Pancreas (tissue), 10 donors: ENCODE results near the gene HCRTR2. TPM values are rescaled to one million over a fixed set of nuclear protein-coding genes. Genes with fewer than 3 reads are reported as not detected.
"Not testable (repeated sequence)": the region's sequence is repeated elsewhere in the genome, so short reads cannot be mapped to it uniquely, and the experiment has no call there.

Experiments used
- ATAC-seq, 4 donors: fragments of 200-7000 bp; cut with Tn5 transposase; one replicate each; pipeline versions ENCODE4 v1.8.0 to v1.9.1; 2020; ENCODE audit warnings: mild to moderate bottlenecking in 4 of 4, moderate library complexity in 4 of 4
- DNase-seq, 6 donors: peaks; one replicate each; pipeline ENCODE4 v3.0.0-alpha.2; 2020
- FAIRE-seq: peaks from 2 replicates; lab custom pipeline; 2012; peaks lifted over from hg19 to GRCh38; lab: Jason Lieb, UNC
- H3K27ac ChIP-seq, 4 donors: fragments of 200-600 bp; sonication (generic); 1 replicate in 3 of 4; 2 replicates in 1 of 4; pipeline versions ENCODE4 v1.5.0 to v1.8.0; 2020
- H3K27me3 ChIP-seq, 4 donors: fragments of 200-600 bp; one replicate each; pipeline ENCODE4 v1.8.0; 2021
- H3K36me3 ChIP-seq, 3 donors: fragments of 200-600 bp; sonication (generic) in 1 of 3; one replicate each; pipeline versions ENCODE4 v1.5.0 to v1.8.0; 2020 to 2021
- H3K4me1 ChIP-seq, 3 donors: fragments of 200-600 bp; one replicate each; pipeline ENCODE4 v1.8.0; 2021
- H3K4me3 ChIP-seq, 4 donors: fragments of 200-600 bp; sonication (generic) in 2 of 4; one replicate each; pipeline versions ENCODE4 v1.5.0 to v1.8.0; 2020 to 2021
- H3K9me3 ChIP-seq, 4 donors: fragments of 200-600 bp; one replicate each; pipeline ENCODE4 v1.8.0; 2021
- WGBS, 2 donors: extraction: QIAGEN DNeasy Blood & Tissue Kit; methylation state at CpG; one replicate each; pipeline ENCODE4 v1.1.7; 2013; 5-methylcytosine and 5-hydroxymethylcytosine counted together
- intact Hi-C, 3 donors: fragments of 100-400 bp; cut with DNase I; formaldehyde crosslinking; loops; one replicate each; pipeline versions ENCODE4 v1.11.1 to v1.14.2; 2022
- polyA plus RNA-seq, 2 donors: library from polyadenylated mRNA; stranded (reverse); fragments of 200-250 nt; gene quantifications; one replicate each; pipeline ENCODE4 v1.2.3, GENCODE V29; 2013
- total RNA-seq, 6 donors: library from RNA; stranded (reverse); fragmentation: NEBNext Ultra II Directional in 4 of 6; extraction: Animal tissue kit (Norgen Biotek cat#: 25700) in 4 of 6; gene quantifications; one replicate each; pipeline versions ENCODE4 v1.2.1 to v1.2.4, GENCODE V29; 2021 to 2023
- TF ChIP-seq, protein P1 (sequence below), 4 donors: fragments of 200-600 bp; sonication (generic) in 3 of 4; IDR thresholded peaks; one replicate each; pipeline versions ENCODE4 v1.5.0 to v1.8.0; 2021; ENCODE audit warnings: antibody characterized with exemption in 4 of 4
- donor health status: healthy with polysubstance abuse.
- donor health status: DM: no; HTN: no; CAD: no; lungs with moderate emphysema.
- donor health status: DM: no; HTN: no; CAD: no.
- donor health status: control.
- donor health status: control.
- donor health status: Bipolar disorder and iron deficiency.
- donor health status: DM: yes; HTN: yes; CAD: no.
- donor health status: DM: no; HTN: no; CAD: no.
- donor health status: DM: no; HTN: no; CAD: no.
- donor health status: DM: yes; HTN: yes; CAD: no.

Gene HCRTR2
- total and polyA plus RNA-seq, 8 donors = not detected

DNA sequence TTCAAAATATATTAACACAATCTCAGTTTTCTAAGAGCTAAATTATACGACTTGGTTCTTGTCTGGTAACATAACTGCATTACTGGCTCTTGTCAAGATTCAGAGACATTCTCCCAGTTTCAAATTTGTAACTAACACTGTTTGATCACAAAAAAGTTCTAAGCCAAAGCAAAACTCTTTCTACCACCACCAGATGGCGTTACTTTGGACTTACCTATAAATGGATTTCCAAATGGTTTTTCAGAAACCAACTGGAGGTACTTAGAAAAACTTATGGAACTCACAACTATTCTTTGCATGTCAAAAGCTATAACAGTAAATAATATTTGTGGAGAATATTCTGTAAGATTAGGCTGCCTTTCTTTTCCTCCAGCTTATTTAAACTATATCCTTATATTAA is 118.8 kb downstream of the HCRTR2 start:
- Histone ChIP-seq H3K9me3 (no peaks in the 10 kb centered on the region), H3K27me3 (no peaks in the 10 kb centered on the region), H3K36me3 (no peaks in the 10 kb centered on the region), H3K4me1 (no peaks in the 10 kb centered on the region), H3K4me3 (no peak overlapping the region), H3K27ac (no peak overlapping the region)
- 18 to 48% methylated on average over 2 of the region's 2 CpGs for WGBS, 2 donors
- TF ChIP-seq, protein P1, sequence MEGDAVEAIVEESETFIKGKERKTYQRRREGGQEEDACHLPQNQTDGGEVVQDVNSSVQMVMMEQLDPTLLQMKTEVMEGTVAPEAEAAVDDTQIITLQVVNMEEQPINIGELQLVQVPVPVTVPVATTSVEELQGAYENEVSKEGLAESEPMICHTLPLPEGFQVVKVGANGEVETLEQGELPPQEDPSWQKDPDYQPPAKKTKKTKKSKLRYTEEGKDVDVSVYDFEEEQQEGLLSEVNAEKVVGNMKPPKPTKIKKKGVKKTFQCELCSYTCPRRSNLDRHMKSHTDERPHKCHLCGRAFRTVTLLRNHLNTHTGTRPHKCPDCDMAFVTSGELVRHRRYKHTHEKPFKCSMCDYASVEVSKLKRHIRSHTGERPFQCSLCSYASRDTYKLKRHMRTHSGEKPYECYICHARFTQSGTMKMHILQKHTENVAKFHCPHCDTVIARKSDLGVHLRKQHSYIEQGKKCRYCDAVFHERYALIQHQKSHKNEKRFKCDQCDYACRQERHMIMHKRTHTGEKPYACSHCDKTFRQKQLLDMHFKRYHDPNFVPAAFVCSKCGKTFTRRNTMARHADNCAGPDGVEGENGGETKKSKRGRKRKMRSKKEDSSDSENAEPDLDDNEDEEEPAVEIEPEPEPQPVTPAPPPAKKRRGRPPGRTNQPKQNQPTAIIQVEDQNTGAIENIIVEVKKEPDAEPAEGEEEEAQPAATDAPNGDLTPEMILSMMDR (IDR thresholded peaks at IDR 0.05) = no peak
- DNase-seq = no peak
- ATAC-seq = no peak
- FAIRE-seq = no peak
- intact Hi-C loops = no loop called here

DNA sequence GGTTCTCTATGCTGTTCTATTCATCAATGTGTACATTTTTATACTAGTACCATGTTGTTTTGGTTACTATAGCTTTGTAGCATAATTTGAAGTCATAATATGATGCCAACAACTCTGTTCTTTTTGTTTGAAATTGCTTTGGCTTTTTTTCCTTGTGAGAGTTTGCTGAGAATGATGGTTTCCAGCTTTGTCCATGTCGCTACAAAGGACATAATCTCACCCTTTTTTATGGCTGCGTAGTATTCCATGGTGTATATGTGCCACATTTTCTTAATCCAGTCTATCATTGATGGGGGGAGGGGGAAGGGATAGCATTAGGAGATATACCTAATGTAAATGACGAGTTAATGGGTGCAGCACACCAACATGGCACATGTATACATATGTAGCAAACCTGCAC is 122.9 kb downstream of the HCRTR2 start:
- H3K27ac ChIP-seq, H3K27me3 ChIP-seq, H3K36me3 ChIP-seq, FAIRE-seq, ATAC-seq, H3K4me1 ChIP-seq, H3K9me3 ChIP-seq, intact Hi-C loops, DNase-seq, H3K4me3 ChIP-seq: not testable (repeated sequence)
- 89 to 93% methylated on average over 3 of the region's 3 CpGs for WGBS, 2 donors

DNA sequence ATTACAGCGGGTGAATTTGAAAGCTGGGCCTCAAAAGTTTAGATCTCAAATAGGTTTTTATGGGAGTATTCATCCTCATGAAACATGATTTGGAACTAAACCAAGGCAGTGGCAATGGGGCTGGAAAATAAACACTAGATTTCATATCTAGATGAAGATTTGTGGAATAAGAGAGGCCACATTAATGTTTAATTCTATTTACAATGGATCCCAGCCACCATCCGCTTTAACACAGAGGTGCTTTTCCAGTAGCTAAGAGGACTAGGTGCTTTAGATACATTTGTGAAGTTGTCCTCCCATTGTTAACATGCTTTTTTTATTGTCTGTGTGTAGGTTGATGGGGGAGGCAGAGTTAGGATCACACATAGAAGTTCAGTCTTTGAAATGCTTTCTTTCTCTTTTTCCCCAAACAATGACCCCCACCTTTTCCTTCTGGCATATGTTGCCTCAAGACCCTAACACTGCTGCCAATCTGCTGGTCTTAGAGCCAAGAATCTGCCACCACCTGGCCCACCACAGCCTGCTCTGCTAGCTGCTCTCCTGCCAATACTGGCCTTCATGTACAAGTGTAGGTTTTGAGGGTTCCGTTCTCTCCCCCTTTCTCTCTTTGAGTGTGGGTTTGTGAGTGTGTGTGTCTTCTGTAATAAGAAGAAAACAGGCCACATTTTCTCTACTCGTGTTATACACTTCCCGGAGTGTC is 125.1 kb downstream of the HCRTR2 start:
- TF ChIP-seq, protein P1 (IDR thresholded peaks at IDR 0.05) = no peak
- ATAC-seq (no peak), FAIRE-seq (no peak), DNase-seq (peak in 1 of 6 donors; percentile 9)
- no peaks in the 10 kb centered on the region for H3K36me3 ChIP-seq
- 71 to 75% methylated on average over 5 of the region's 5 CpGs for WGBS, 2 donors
- H3K27ac ChIP-seq = no peak overlapping the region
- H3K4me1 ChIP-seq = no peaks in the 10 kb centered on the region
- no peak overlapping the region for H3K4me3 ChIP-seq
- no peaks in the 10 kb centered on the region for H3K9me3 ChIP-seq
- H3K27me3 ChIP-seq = no peaks in the 10 kb centered on the region
- intact Hi-C loops = no loop called here

DNA sequence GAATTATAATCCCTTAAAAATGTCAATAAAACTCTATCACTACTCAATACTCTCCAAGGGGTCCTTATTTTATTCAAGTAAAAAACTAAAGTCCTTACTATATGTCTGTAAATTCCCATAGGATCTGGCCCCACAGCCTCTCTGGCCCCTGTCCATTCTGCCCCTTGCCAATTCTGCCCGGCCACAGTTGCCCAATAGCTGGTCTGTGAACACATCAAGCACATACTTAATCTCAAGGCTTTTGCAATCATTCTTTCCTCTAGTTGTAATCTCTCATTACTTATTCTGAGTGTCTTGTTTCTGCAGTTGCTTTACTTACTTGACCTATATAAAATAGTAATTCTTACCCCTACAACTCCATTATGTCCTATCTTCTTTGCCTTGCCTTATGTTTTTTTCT is 130.4 kb downstream of the HCRTR2 start:
- DNase-seq = peak in 1 of 6 donors; percentile 10
- Histone ChIP-seq H3K9me3 (no peaks in the 10 kb centered on the region), H3K4me1 (no peaks in the 10 kb centered on the region), H3K27ac (no peak overlapping the region), H3K27me3 (no peaks in the 10 kb centered on the region), H3K4me3 (no peak overlapping the region), H3K36me3 (no peaks in the 10 kb centered on the region)
- intact Hi-C loops = no loop called here
- ATAC-seq = no peak
- TF ChIP-seq, protein P1 (IDR thresholded peaks at IDR 0.05) = no peak
- WGBS, 2 donors = 48 to 63% methylated on average over 1 of the region's 1 CpG
- no peak for FAIRE-seq

DNA sequence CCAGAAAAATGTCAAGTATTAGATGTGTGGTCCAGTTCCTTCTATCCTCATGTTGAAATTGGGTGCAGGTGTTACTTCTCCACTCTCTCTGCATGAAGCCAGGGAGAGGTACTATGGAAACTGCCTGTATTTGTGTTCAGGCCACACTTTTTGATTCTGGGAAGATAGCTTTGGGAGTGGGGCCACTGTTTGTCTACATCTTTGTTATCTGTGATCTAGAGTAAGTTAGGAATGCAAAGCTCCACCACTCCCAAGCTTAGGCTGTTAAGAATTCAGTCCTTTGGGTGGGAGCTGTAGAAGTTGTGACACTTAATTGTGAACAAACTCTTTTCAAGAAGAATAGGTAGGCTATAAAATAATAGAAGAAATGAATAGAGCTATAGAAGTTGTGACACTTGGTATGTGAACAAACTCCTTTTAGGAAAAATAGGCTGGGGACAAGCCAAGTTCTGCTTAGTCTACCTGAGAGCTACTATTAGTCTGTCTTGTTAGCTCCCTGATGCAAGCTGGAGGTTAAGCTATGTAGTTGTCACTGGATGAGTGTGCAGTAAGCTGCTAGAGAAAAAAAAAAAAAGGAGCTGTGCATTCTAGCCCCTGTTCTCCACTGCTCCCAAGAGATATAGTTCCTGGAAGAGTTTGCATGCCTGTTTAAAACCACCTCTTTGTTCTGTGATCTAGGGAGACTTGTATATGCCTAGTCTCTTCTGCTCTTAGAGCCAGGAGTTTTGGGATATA is 145.8 kb downstream of the HCRTR2 start:
- Histone ChIP-seq H3K27me3 (no peaks in the 10 kb centered on the region), H3K4me1 (no peaks in the 10 kb centered on the region), H3K4me3 (no peak overlapping the region), H3K27ac (no peak overlapping the region), H3K9me3 (no peaks in the 10 kb centered on the region), H3K36me3 (no peaks in the 10 kb centered on the region)
- intact Hi-C loops = no loop called here
- TF ChIP-seq, protein P1 (IDR thresholded peaks at IDR 0.05) = no peak
- no peak for ATAC-seq
- DNase-seq = no peak
- no peak for FAIRE-seq
